K562 (cell line): Measurements from ENCODE around the gene ADSS1.

ENCODE experiments used
- CEBPB ChIP-seq: fragments of 450-650 bp; IDR thresholded peaks from 2 replicates; pipeline ENCODE4 v1.6.1; 2016; ENCODE audit warnings: missing genetic modification characterization, missing compliant biosample characterization
- CTCF ChIP-seq, 3 experiments: IDR thresholded peaks in 2 of 3; conservative IDR thresholded peaks in 1 of 3; 2 replicates each; pipeline ENCODE4 v1.5.1; 2011 to 2012; ENCODE audit warnings: low read length in 3 of 3, mild to moderate bottlenecking in 3 of 3, control low read depth in 2 of 3, improper control_type of control experiment in 1 of 3, inconsistent platforms in 1 of 3, low read depth in 1 of 3, mixed read lengths in 1 of 3, moderate library complexity in 1 of 3; ENCODE audit not compliant: insufficient read depth in 2 of 3
- EGR1 ChIP-seq: fragments of 450-650 bp; conservative IDR thresholded peaks from 2 replicates; pipeline ENCODE4 v1.6.1; 2017; ENCODE audit warnings: mild to moderate bottlenecking
- HMG20A ChIP-seq: fragments of 450-650 bp; formaldehyde crosslinking; conservative IDR thresholded peaks from 2 replicates; pipeline ENCODE4 v1.4.0; 2020; ENCODE audit warnings: mild to moderate bottlenecking, mixed read lengths
- OTX1 ChIP-seq: fragments of 450-650 bp; formaldehyde crosslinking; IDR thresholded peaks from 2 replicates; pipeline ENCODE4 v1.4.0; 2022; ENCODE audit warnings: mild to moderate bottlenecking
- PRDM10 ChIP-seq: fragments of 450-650 bp; IDR thresholded peaks from 2 replicates; pipeline ENCODE4 v1.6.1; 2018; ENCODE audit not compliant: partially characterized antibody
- SMARCA4 ChIP-seq: fragments of 450-650 bp; IDR thresholded peaks from 2 replicates; pipeline ENCODE4 v1.6.1; 2016
- TAF1 ChIP-seq: IDR thresholded peaks from 2 replicates; pipeline ENCODE4 v1.6.1; 2011; ENCODE audit warnings: mild to moderate bottlenecking, low read length, moderate library complexity; ENCODE audit not compliant: insufficient read depth, control insufficient read depth, severe bottlenecking; ENCODE audit errors: extremely low read depth
- TFAM ChIP-seq: fragments of 250-450 bp; sonication (Bioruptor Pico); conservative IDR thresholded peaks from 2 replicates; pipeline ENCODE4 v1.5.0; 2021; ENCODE audit warnings: mild to moderate bottlenecking, moderate library complexity
- ZNF644 ChIP-seq: fragments of 200-800 bp; sonication (Bioruptor generic); IDR thresholded peaks from 2 replicates; pipeline ENCODE4 v1.6.1; 2016; ENCODE audit warnings: low read depth, missing genetic modification characterization, missing compliant biosample characterization
- ZNF77 ChIP-seq: fragments of 250-450 bp; sonication (Bioruptor Pico); IDR thresholded peaks from 2 replicates; pipeline ENCODE4 v1.5.0; 2020

- TF ChIP-seq SMARCA4, result no peak
- no peak for TF ChIP-seq CTCF (IDR thresholded peaks at IDR 0.05 in 2 of 3, conservative IDR thresholded peaks at IDR 0.05 in 1 of 3; ENCODE audit: insufficient read depth in 2 of 3, low read depth in 1 of 3, low read length in 3 of 3)
- no peak for TF ChIP-seq OTX1
- no peak for TF ChIP-seq ZNF77 (CRISPR knock-in tag)
- no peak for TF ChIP-seq HMG20A (CRISPR knock-in tag)
- no peak for TF ChIP-seq PRDM10
- TF ChIP-seq CEBPB (tag), result no peak
- TF ChIP-seq ZNF644 (tag), result no peak
- TF ChIP-seq EGR1, result no peak
- no peak for TF ChIP-seq TAF1
- no peak for TF ChIP-seq TFAM (CRISPR knock-in tag)
These were observed 69.1 kb downstream of the ADSS1 start for GRCh38 chr14:104792945-104793702.
